Duodenal mucosa (tissue), 2 donors: ENCODE measurements around the gene CHRNE.
A peak's percentile ranks its signal among the peaks of the same experiment; 100 is the strongest.

Experiments
- H3K27ac ChIP-seq: one replicate; pipeline ENCODE4 v1.7.0; 2013; ENCODE audit warnings: low read depth, low read length
- H3K27me3 ChIP-seq, 2 donors: one replicate each; pipeline ENCODE4 v1.7.0; 2013; ENCODE audit warnings: low read length in 2 of 2, control low read depth in 1 of 2; ENCODE audit not compliant: insufficient read depth in 2 of 2, control insufficient read depth in 1 of 2
- H3K36me3 ChIP-seq, 2 donors: one replicate each; pipeline ENCODE4 v1.7.0; 2013; ENCODE audit warnings: low read length in 2 of 2, control low read depth in 1 of 2; ENCODE audit not compliant: insufficient read depth in 2 of 2, control insufficient read depth in 1 of 2
- H3K4me1 ChIP-seq, 2 donors: one replicate each; pipeline ENCODE4 v1.7.0; 2013; ENCODE audit warnings: low read length in 2 of 2, control low read depth in 1 of 2; ENCODE audit not compliant: insufficient read depth in 2 of 2, control insufficient read depth in 1 of 2
- H3K4me3 ChIP-seq, 2 donors: one replicate each; pipeline ENCODE4 v1.7.0; 2013; ENCODE audit warnings: low read length in 2 of 2, low read depth in 1 of 2
- H3K9ac ChIP-seq, 2 donors: one replicate each; pipeline ENCODE4 v1.7.0; 2013; ENCODE audit warnings: low read length in 2 of 2, low read depth in 1 of 2
- H3K9me3 ChIP-seq, 2 donors: one replicate each; pipeline ENCODE4 v1.7.0; 2013; ENCODE audit warnings: low read length in 2 of 2, control low read depth in 1 of 2; ENCODE audit not compliant: control insufficient read depth in 1 of 2

CHRNE gene

GRCh38 chr17:4939796-4940554, 37.1 kb upstream of the CHRNE start, which contains the start of the genes RNF167 and SLC25A11:
Gene RNF167, plus strand, starts transcription at chr17:4940268. Its CDS starts 642 bp downstream, at chr17:4940910.
Gene SLC25A11, minus strand, starts transcription at chr17:4940046. Its CDS starts 136 bp downstream, at chr17:4939910.
- peak within 1 kb of the TSS; percentile 93 to 95 for H3K4me3 ChIP-seq
- no peaks in the 10 kb centered on the region for H3K9me3 ChIP-seq
- H3K27ac ChIP-seq = peak within 1 kb of the TSS; percentile 88
- no peaks in the 10 kb centered on the region for H3K27me3 ChIP-seq
- peak within 1 kb of the TSS; percentile 91 to 92 for H3K9ac ChIP-seq
- peaks cover 48 to 57% of the 10 kb centered on the region in 2 donors for H3K4me1 ChIP-seq
- H3K36me3 ChIP-seq = peaks cover 36 to 53% of the 10 kb centered on the region in 2 donors

- Histone ChIP-seq H3K4me1 (peaks cover 45 to 54% of the 10 kb centered on the region in 2 donors), H3K9me3 (no peaks in the 10 kb centered on the region), H3K4me3 (peak overlapping the region; percentile 93 to 95), H3K27ac (peak overlapping the region; percentile 88), H3K9ac (peak overlapping the region; percentile 91 to 92), H3K27me3 (no peaks in the 10 kb centered on the region), H3K36me3 (peaks cover 32 to 48% of the 10 kb centered on the region in 2 donors)
Observed at GRCh38 chr17:4939546-4939795, 36.6 kb upstream of the CHRNE start.

- H3K9me3 ChIP-seq = no peaks in the 10 kb centered on the region
- H3K36me3 ChIP-seq = peaks cover 28 to 43% of the 10 kb centered on the region in 2 donors
Observed at GRCh38 chr17:4938688-4939545, 36.0 kb upstream of the CHRNE start.

GRCh38 chr17:4938069-4938491, 35.2 kb upstream of the CHRNE start:
- H3K27me3 ChIP-seq = no peaks in the 10 kb centered on the region
- peak overlapping the region in 1 of 2 donors; percentile 93 for H3K4me3 ChIP-seq
- peak overlapping the region in 1 of 2 donors; percentile 91 for H3K9ac ChIP-seq
- peaks cover 41 to 48% of the 10 kb centered on the region in 2 donors for H3K4me1 ChIP-seq
- no peak overlapping the region for H3K27ac ChIP-seq
- no peaks in the 10 kb centered on the region for H3K9me3 ChIP-seq
- H3K36me3 ChIP-seq = peaks cover 22 to 34% of the 10 kb centered on the region in 2 donors

More at GRCh38 chr17:4938688-4939545, 36.0 kb upstream of the CHRNE start:
- peak overlapping the region; percentile 91 to 92 for H3K9ac ChIP-seq
- H3K4me1 ChIP-seq = peaks cover 45 to 54% of the 10 kb centered on the region in 2 donors
- H3K4me3 ChIP-seq = peak overlapping the region; percentile 93 to 95
- H3K27ac ChIP-seq = peak overlapping the region; percentile 88
- no peaks in the 10 kb centered on the region for H3K27me3 ChIP-seq

GRCh38 chr17:4937553-4937952, 34.7 kb upstream of the CHRNE start:
- no peak overlapping the region for H3K9ac ChIP-seq
- H3K36me3 ChIP-seq = peaks cover 17 to 29% of the 10 kb centered on the region in 2 donors
- H3K27me3 ChIP-seq = no peaks in the 10 kb centered on the region
- no peaks in the 10 kb centered on the region for H3K9me3 ChIP-seq
- H3K4me1 ChIP-seq = peaks cover 36 to 43% of the 10 kb centered on the region in 2 donors
- H3K4me3 ChIP-seq = no peak overlapping the region
- no peak overlapping the region for H3K27ac ChIP-seq

GRCh38 chr17:4936436-4936835, 33.5 kb upstream of the CHRNE start:
- no peak overlapping the region for H3K4me3 ChIP-seq
- H3K36me3 ChIP-seq = peaks cover 12 to 25% of the 10 kb centered on the region in 2 donors
- H3K4me1 ChIP-seq = peaks cover 25 to 33% of the 10 kb centered on the region in 2 donors
- no peak overlapping the region for H3K27ac ChIP-seq
- H3K27me3 ChIP-seq = no peaks in the 10 kb centered on the region
- no peak overlapping the region for H3K9ac ChIP-seq
- no peaks in the 10 kb centered on the region for H3K9me3 ChIP-seq

GRCh38 chr17:4935650-4936049, 32.8 kb upstream of the CHRNE start:
- Histone ChIP-seq H3K4me1 (peaks cover 19 to 25% of the 10 kb centered on the region in 2 donors), H3K36me3 (peaks cover 12 to 25% of the 10 kb centered on the region in 2 donors), H3K4me3 (no peak overlapping the region), H3K27me3 (no peaks in the 10 kb centered on the region), H3K9ac (no peak overlapping the region), H3K27ac (no peak overlapping the region), H3K9me3 (no peaks in the 10 kb centered on the region)

- Histone ChIP-seq H3K9me3 (no peaks in the 10 kb centered on the region), H3K27ac (no peak overlapping the region), H3K36me3 (peaks cover 12 to 25% of the 10 kb centered on the region in 2 donors), H3K27me3 (no peaks in the 10 kb centered on the region), H3K9ac (no peak overlapping the region), H3K4me3 (no peak overlapping the region), H3K4me1 (peaks cover 19 to 23% of the 10 kb centered on the region in 2 donors)
Observed at GRCh38 chr17:4934173-4934979, 31.5 kb upstream of the CHRNE start.

GRCh38 chr17:4933646-4934045, 30.7 kb upstream of the CHRNE start:
- H3K27ac ChIP-seq = no peak overlapping the region
- H3K4me1 ChIP-seq = peaks cover 14 to 16% of the 10 kb centered on the region in 2 donors
- H3K27me3 ChIP-seq = no peaks in the 10 kb centered on the region
- H3K9ac ChIP-seq = no peak overlapping the region
- H3K36me3 ChIP-seq = peaks cover 12 to 25% of the 10 kb centered on the region in 2 donors
- no peaks in the 10 kb centered on the region for H3K9me3 ChIP-seq
- H3K4me3 ChIP-seq = no peak overlapping the region
